Type B pancreatic cell (in vitro differentiated cells): ENCODE data around the gene OR2T3. TPM values are rescaled to one million over a fixed set of nuclear protein-coding genes. Genes with fewer than 3 reads are reported as not detected.
"Not testable (repeated sequence)": the region's sequence is repeated elsewhere in the genome, so short reads cannot be mapped to it uniquely, and the experiment has no call there.

Source experiments
- DNase-seq: peaks from one replicate; pipeline ENCODE4 v3.0.0; 2021; ENCODE audit warnings: mixed read lengths; ENCODE audit not compliant: unreplicated experiment; ENCODE audit errors: extremely low spot score
- H3K27ac Mint-ChIP-seq: 2 replicates; pipeline ENCODE4 v1.8.0; 2021; ENCODE audit warnings: mild to moderate bottlenecking, mixed read lengths
- H3K27me3 Mint-ChIP-seq: 2 replicates; pipeline ENCODE4 v1.8.0; 2021; ENCODE audit warnings: mixed read lengths
- H3K36me3 Mint-ChIP-seq: 2 replicates; pipeline ENCODE4 v1.8.0; 2021; ENCODE audit warnings: mixed read lengths
- H3K4me1 Mint-ChIP-seq: one replicate; pipeline ENCODE4 v1.8.0; 2021; ENCODE audit warnings: mixed read lengths; ENCODE audit not compliant: unreplicated experiment
- H3K4me3 Mint-ChIP-seq: 2 replicates; pipeline ENCODE4 v1.8.0; 2021; ENCODE audit warnings: mild to moderate bottlenecking, mixed read lengths
- H3K9me3 Mint-ChIP-seq: 2 replicates; pipeline ENCODE4 v1.8.0; 2021; ENCODE audit warnings: mixed read lengths
- total RNA-seq: library from RNA; stranded (reverse); gene quantifications from 2 replicates; pipeline ENCODE4 v1.2.1, GENCODE V29; 2021; ENCODE audit warnings: low replicate concordance
- TF ChIP-seq, protein P1 (sequence below): fragments of 200-600 bp; sonication (generic); conservative IDR thresholded peaks from 2 replicates; pipeline ENCODE4 v1.5.0; 2021; ENCODE audit warnings: antibody characterized with exemption, mild to moderate bottlenecking

The OR2T3 gene
- total RNA-seq, 1 donor from 2014 or later = not detected

DNA sequence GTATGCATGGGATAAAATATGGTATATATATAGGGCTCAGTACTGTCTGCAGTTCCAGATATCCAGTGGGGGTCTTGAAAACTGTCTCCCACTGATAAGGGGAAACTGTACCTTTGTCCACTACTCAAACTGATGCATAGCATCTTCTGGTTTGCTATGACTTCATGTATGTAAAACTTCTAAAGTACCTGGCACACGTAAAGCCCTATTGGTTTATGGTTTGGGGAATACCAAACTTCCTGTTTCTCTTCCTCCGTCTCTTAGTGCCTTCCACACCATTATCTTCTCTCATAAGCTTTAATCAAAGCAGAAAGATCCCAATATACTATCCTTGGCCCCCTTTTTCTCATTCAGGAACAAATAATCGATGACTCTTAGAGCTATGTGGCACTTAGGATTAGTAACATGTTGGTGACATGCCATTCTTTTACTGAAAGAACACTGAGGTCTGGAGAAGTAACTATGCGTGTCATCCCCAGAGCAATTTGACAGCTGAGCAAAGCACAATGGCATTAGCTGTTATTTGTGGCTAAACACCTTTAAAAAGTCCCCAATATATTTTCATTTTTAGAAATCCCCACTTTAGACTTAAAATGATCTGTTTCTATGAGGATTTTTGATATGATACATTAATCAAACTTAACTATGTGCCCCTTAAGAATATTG lies 24.6 kb upstream of the OR2T3 start:
- H3K9me3 Mint-ChIP-seq, H3K36me3 Mint-ChIP-seq, H3K4me3 Mint-ChIP-seq, H3K27ac Mint-ChIP-seq, H3K27me3 Mint-ChIP-seq, DNase-seq, H3K4me1 Mint-ChIP-seq: not testable (repeated sequence)

DNA sequence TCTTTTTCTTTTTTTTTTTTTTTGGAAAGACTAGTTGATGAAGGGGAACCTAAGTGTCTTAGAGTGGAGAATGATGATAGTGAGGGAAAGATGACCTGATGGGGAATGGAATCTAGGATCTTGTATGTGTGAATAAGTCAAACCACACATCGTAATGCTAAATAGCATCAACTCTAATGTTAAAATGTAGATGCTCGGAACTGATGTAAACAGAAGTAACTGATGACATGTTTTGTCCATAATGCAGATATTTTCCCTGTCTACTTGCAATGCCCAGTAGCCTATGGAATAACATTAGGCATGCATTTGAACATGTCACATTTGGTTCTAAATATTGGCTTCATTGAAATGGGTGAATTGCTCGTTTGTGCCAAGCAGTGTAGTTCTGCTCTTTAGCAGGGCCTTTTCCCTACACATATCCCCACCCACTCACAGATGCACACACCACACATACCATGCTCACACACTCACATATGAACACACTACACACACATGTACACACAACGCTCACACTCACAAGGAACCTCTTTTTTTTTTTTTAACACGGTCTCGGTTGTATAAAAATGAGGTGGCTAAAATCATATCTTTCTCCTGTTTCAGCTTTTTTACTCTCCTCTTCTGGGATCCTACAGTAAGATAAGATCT lies 23.2 kb upstream of the OR2T3 start:
- not testable (repeated sequence) for H3K36me3 Mint-ChIP-seq, H3K9me3 Mint-ChIP-seq, H3K27me3 Mint-ChIP-seq, H3K4me3 Mint-ChIP-seq, H3K27ac Mint-ChIP-seq, DNase-seq, H3K4me1 Mint-ChIP-seq

DNA sequence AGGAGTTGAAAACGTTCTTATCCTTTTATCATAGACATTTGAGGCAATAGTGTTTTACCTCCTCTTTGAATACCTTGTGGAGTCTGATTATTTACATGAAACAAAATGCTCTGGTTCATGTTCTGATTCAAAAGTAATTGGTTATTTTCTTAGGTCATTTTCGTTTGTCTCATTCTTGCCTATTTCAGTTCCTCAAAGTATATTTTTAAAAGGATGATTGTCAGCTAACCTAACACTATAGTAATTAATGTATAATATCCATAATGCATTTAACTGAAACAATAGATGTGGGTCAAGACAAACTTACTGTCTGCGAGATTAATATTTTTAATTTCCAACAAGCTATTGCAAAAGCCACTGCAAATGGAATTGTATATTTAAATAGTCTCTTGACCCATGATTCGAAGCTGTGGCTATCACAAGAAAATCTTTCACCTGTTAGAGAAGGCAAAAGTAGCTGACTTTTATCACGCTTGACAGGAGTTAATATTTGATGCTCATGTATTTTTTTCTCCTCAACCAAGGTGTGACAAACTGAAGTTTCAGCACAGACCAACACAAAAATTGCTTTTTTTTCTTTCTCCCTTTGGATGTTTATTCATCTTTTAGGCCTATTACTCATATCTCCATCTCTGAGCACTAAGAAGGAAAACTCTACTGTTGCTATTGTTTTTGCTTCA lies 22.5 kb upstream of the OR2T3 start:
- H3K27me3 Mint-ChIP-seq, H3K4me1 Mint-ChIP-seq, DNase-seq, H3K4me3 Mint-ChIP-seq, H3K36me3 Mint-ChIP-seq, H3K9me3 Mint-ChIP-seq, H3K27ac Mint-ChIP-seq: not testable (repeated sequence)

DNA sequence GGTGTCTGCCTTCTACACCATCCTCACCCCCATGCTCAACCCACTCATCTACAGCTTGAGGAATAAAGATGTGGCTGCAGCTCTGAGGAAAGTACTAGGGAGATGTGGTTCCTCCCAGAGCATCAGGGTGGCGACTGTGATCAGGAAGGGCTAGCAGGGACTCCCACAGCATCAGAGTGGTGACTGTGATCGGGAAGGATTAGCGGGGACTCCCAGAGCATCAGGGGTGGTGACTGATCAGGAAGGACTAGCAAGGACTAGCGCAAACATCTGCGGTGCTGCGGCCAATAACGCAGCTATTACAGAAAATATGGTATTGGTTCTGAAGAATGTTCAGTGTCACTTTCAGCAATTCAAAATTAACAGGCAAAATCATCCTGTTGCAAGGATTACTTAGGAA lies 19.5 kb upstream of the OR2T3 start:
- not testable (repeated sequence) for H3K4me1 Mint-ChIP-seq, H3K27me3 Mint-ChIP-seq, H3K36me3 Mint-ChIP-seq, DNase-seq, H3K4me3 Mint-ChIP-seq, H3K9me3 Mint-ChIP-seq, H3K27ac Mint-ChIP-seq

DNA sequence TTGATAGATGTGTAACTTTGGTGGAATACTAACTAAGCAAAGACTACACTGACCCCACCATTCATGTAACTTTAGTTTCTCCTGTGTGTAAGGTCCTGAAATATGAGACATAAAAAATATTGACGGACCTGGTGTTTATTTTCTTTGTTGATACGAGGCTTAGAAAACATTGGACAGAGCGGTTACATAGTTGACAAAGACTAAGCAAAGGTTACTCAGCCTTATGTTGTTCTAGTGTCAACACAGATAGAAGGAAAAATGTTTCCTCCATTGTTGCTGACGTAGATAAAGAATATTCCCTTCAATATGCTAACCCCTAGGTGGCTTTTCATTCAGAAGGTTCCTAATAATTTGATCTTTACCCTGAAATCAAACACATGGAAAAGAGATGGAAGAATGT lies 18.1 kb upstream of the OR2T3 start:
- not testable (repeated sequence) for H3K36me3 Mint-ChIP-seq, H3K4me3 Mint-ChIP-seq, H3K27me3 Mint-ChIP-seq, H3K27ac Mint-ChIP-seq, H3K4me1 Mint-ChIP-seq, DNase-seq, H3K9me3 Mint-ChIP-seq

DNA sequence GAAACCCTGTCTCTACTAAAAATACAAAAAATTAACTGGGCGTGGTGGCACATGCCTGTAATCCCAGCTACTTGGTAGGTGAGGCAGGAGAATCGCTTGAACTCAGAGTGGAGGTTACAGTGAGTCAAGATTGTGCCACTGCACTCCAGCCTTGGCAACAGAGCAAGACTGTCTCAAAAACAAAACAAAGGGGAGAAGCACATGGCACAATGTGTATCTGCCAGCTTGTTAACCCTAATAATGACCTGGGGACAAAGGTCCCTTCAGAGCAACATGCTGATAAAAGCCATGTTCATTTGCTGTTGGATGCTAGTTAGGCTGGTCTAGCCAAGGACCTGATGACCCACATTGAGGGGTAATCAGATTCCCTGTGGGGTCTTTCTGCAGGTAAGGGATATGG lies 16.5 kb upstream of the OR2T3 start:
- H3K27me3 Mint-ChIP-seq, DNase-seq, H3K9me3 Mint-ChIP-seq, H3K4me3 Mint-ChIP-seq, H3K27ac Mint-ChIP-seq, H3K36me3 Mint-ChIP-seq, H3K4me1 Mint-ChIP-seq: not testable (repeated sequence)

DNA sequence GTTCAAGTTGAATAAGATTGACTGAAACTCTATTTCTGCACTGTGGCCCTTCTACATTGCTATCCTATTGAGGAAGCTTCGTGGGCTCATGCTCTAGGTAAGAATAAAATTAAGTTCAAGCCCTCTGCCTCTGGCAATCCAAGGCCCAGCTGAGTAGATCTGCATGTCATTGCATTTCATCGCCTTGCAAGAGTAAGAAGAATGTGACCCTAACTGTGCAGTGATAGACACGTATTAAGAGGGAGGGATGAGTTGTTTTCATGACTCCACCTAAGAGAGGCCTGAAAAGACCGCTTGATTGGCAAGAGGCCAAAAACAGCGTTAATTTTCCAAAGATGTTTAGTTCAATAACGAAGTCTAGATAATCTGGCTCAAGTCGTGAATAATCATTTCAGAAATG lies 14.0 kb upstream of the OR2T3 start:
- DNase-seq, H3K27ac Mint-ChIP-seq, H3K9me3 Mint-ChIP-seq, H3K4me1 Mint-ChIP-seq, H3K36me3 Mint-ChIP-seq, H3K4me3 Mint-ChIP-seq, H3K27me3 Mint-ChIP-seq: not testable (repeated sequence)

DNA sequence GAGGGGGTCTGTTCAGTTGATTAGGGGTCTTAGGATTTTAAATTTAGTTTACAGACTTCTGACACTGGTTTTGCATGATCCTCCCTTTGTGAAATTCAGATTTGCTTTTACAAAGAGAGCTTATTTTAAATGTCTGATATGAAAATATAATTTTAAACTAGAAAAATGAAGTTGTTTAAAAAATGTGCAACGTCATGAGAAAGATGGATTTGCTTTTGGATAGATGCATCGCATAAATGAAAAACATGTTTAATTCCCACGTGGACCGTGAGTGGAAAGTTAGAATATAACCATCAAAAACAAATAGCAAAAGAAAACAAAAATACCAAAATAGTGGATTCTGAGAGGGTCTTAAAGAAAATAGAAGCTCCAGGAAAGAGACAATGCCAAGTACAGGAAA lies 2.0 kb upstream of the OR2T3 start:
- Mint-ChIP-seq H3K4me3 (no peak overlapping the region), H3K27ac (no peak overlapping the region), H3K4me1 (no peaks in the 10 kb centered on the region), H3K27me3 (no peaks in the 10 kb centered on the region), H3K36me3 (no peaks in the 10 kb centered on the region), H3K9me3 (no peaks in the 10 kb centered on the region)
- DNase-seq = no peak
- TF ChIP-seq, protein P1, sequence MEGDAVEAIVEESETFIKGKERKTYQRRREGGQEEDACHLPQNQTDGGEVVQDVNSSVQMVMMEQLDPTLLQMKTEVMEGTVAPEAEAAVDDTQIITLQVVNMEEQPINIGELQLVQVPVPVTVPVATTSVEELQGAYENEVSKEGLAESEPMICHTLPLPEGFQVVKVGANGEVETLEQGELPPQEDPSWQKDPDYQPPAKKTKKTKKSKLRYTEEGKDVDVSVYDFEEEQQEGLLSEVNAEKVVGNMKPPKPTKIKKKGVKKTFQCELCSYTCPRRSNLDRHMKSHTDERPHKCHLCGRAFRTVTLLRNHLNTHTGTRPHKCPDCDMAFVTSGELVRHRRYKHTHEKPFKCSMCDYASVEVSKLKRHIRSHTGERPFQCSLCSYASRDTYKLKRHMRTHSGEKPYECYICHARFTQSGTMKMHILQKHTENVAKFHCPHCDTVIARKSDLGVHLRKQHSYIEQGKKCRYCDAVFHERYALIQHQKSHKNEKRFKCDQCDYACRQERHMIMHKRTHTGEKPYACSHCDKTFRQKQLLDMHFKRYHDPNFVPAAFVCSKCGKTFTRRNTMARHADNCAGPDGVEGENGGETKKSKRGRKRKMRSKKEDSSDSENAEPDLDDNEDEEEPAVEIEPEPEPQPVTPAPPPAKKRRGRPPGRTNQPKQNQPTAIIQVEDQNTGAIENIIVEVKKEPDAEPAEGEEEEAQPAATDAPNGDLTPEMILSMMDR = no peak

DNA sequence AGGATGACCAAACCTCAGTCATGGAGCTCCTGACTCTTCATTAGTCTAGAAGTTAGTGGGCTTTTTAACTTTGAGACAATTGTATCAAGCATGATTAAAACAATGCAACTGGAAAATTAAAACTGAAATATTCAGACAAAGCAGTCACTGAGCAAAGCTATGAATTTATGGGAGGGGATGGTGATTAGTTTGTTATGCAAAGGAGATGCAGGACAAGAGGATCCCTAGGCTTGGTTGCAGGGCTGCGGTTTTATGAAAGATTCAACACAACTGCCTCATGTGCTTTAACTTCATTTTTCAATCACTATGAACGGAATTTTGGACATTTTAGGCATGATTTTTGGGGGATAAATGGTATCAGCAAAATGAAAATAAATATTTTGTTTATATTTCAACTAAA lies 1.0 kb upstream of the OR2T3 start:
- DNase-seq, H3K4me1 Mint-ChIP-seq, H3K27ac Mint-ChIP-seq, H3K27me3 Mint-ChIP-seq, H3K4me3 Mint-ChIP-seq, H3K9me3 Mint-ChIP-seq, H3K36me3 Mint-ChIP-seq: not testable (repeated sequence)

DNA sequence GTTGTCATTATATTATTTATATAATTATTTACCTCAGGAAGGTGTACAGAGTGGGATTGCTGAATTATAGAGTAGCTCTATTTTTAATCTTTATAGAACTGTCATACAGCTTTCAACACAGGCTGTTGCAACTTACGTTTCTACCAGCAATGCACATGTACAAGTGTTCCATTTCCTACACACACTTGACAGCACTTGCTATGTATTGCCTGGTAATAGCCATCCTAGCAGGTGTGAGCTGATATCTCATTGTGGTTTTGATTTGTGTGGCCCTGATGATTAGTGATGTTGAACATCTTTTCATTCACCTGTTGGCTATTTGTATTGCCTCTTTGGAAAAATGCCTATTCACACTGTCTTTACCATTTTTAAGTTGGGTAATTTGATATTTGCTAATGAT lies 2.5 kb downstream of the OR2T3 start:
- H3K4me1 Mint-ChIP-seq, H3K36me3 Mint-ChIP-seq, H3K27ac Mint-ChIP-seq, DNase-seq, H3K9me3 Mint-ChIP-seq, H3K4me3 Mint-ChIP-seq, H3K27me3 Mint-ChIP-seq: not testable (repeated sequence)

DNA sequence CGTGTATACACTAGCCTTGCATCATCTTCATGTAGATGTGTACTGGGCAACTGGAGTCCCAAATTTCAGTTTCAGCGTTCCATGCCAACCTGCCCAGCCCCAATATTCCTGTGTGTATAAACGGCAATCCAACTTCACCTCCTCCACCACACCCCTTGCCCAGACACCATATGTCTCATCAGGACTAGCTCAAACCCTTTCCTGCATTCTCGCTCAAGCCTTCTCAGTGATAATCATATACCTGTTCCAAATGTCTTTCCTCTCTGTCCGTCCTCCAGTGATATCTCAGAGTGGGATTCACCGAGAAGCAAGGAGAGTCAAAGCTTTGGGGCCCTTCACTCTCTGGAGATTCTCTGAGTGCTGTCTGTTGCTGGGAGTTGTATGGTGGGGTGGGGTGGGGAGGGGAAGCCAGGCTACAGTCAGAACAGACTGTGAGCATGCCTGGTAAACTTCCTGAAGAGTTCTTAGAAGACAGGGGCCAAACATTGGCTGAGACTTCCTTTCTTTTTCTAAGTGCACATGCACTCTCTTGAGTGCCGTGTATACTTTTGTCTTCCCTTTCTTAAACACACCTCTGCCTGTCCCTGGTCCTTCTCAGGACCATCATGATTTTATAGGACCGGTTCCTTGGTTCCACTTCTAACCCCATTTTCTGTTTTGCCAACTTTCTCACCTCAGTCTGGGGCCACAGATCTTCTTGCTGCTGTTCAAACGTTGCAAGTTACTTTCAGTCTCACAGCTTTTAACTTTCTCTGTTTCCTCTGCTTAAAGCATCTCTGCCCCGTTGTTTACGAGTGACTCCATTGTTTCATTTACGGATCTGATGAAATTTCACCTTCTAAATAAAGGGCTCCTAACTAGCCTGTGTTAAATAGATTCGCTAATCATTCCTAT lies 8.8 kb downstream of the OR2T3 start:
- DNase-seq, H3K4me3 Mint-ChIP-seq, H3K4me1 Mint-ChIP-seq, H3K27me3 Mint-ChIP-seq, H3K9me3 Mint-ChIP-seq, H3K36me3 Mint-ChIP-seq, H3K27ac Mint-ChIP-seq: not testable (repeated sequence)

DNA sequence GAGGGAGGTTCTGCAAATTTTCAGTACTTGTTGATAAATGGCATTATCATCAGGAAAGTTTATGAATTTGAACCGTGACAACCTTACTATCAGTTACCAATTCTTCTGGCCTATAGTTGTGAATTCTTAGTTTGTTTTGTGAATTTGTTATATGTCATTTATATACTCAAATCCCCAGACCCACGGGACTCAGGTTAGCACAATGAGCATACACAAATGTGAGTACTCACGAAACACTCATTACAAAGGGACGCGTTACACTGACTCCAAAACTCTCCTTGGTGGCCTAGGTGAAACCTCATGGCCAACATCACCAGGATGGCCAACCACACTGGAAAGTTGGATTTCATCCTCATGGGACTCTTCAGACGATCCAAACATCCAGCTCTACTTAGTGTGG lies 15.1 kb downstream of the OR2T3 start, which contains the start of gene OR2T5:
TSS of gene OR2T5 (plus strand) at position 301 of the 400 bp plus-strand sequence. CDS start at position 301, 0 bp downstream.
- not testable (repeated sequence) for H3K4me3 Mint-ChIP-seq, H3K27ac Mint-ChIP-seq, H3K9me3 Mint-ChIP-seq, H3K4me1 Mint-ChIP-seq, DNase-seq, H3K27me3 Mint-ChIP-seq, H3K36me3 Mint-ChIP-seq
